Subcutaneous adipose tissue (tissue), 4 donors: ENCODE results near the gene MAOA. TPM values are rescaled to one million over a fixed set of nuclear protein-coding genes. Genes with fewer than 3 reads are reported as not detected.

Experiments used
- CTCF ChIP-seq: fragments of 450-650 bp; IDR thresholded peaks from one replicate; pipeline ENCODE4 v1.5.1; 2016; ENCODE audit warnings: low read depth, mild to moderate bottlenecking, control low read depth, antibody characterized with exemption, moderate library complexity
- total RNA-seq, 4 donors: library from RNA; depleted of rRNA; stranded (reverse); fragments of >200 nt; gene quantifications; one replicate each; pipeline ENCODE4 v1.1.0, GENCODE V29; 2016

MAOA gene
- total RNA-seq, 4 donors from 2014 or later, result 291 to 599 (median 388) TPM

DNA sequence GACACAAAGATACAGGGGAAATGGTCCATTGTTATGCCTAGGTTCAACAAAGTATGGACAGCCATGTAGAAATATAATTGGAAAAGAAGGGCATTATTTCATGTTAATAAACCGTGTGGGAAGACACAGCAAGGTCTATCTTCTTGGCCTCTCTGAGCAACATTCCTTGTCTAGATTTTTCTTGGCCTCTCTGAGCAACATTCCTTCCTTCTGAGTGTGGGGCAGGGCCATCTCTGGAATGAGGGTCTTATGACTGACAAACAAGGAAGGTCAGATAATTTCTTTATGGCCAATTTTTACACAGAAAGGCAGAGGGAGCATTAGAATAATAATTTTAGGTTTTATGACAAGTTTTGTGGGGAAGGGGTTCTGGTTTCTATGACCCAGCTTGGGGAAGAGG lies 24.3 kb upstream of the MAOA start:
- no peak for TF ChIP-seq CTCF

- TF ChIP-seq CTCF, result no peak
Measured at GRCh38 chrX:43633081-43633480, 23.0 kb upstream of the MAOA start.

DNA sequence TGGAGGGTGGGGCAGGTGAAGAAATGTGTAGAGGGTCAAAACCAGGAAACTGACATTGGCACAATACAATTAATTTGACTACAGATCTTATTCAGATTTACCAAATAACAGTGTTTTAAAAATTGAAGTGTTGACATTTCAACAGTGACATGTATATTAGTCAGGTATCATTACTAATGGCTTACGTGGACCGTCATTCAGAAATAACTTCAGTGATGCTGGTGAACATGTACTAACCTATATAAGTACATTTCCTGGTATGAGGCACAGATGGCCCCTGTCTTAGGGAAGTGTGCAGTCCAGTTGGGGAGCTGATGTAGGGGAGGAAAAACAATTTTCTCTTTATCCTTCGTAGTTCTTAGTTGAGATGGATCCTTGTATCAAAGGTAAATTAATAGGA lies 22.3 kb upstream of the MAOA start:
- TF ChIP-seq CTCF, result no peak

DNA sequence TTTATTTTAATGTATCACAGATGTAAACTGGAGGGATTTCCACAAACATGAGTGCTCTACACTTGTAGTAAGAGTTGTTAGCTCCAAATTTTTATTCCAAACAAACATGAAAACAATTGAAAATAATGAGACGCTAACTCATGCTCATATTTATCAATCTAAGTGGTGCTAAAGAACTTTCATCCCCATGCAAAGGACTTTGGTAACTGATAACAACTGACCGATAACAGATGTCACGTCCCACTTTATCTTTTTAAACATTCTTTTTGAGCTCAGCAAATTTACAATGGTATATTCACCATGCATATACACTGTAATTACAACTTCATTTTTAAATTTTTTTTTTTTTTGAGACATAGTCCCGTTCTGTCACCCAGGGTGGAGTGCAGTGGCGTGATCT lies 15.6 kb upstream of the MAOA start:
- TF ChIP-seq CTCF, result no peak

- no peak for TF ChIP-seq CTCF
Measured at GRCh38 chrX:43641691-43642090, 14.4 kb upstream of the MAOA start.

DNA sequence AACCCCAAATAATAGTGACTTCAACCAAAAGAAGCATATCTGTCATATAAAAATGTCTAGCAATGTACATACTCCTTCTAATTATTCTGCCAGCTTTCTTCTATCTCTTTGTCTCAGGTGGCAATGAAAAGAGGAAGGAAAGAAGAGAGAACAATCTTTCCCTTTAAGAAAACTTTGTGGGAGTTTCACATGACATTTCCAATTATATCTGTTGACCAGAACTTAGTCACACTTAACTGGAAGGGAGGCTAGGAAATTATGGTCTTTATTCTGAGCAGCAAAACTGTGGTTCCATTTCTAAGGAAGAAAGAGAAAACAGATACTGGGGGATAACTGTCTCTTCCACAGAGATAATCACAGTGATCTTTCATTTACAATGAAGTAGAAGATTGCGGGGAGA lies 12.9 kb upstream of the MAOA start:
- TF ChIP-seq CTCF, result no peak

- TF ChIP-seq CTCF, result no peak
Measured at GRCh38 chrX:43643662-43644061, 12.4 kb upstream of the MAOA start.
